ENCODE results near the gene PARP6.

The PARP6 gene

DNA sequence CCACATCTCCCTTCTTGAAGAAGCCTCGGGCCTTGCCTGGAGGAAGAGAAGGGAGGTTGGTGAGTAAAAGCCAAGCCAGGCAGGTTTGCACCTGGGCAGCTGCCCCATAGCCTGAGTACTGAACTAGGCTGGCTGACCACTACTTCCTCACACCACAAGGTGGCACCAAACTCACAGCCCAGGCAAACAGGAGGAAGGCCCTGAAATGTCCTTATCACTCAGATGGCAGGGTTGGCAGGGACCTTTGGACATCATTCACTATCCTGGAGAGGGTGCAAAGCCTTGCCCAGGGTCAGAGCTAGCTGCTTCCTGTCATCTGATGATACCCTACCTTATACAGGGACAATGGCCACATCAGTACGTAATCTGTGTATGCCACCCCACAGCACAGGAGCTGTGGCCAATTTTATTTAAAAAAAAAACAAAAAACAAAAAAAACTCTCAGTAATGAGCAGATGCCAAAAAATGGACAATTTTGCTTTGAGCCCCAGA is 72.6 kb downstream of the PARP6 start:
- no peak for DNase-seq (ENCODE audit: low read depth)

DNA sequence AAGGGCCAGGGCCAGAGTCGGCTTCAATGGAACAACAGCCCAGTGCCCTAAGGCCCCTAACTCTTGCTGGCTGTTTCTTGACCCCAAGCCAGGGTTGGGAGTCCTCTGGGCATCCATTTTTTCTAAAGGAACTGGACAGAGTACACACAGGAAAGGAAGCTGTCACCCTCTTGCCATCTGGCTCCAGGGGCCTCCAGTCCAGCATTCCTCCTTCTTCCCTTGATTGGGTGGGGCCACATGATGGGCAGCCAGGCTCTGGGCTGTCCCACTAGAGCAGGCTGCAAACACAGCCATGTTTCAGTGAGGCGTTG is 73.2 kb downstream of the PARP6 start:
- no peak for DNase-seq (ENCODE audit: low read depth)

DNA sequence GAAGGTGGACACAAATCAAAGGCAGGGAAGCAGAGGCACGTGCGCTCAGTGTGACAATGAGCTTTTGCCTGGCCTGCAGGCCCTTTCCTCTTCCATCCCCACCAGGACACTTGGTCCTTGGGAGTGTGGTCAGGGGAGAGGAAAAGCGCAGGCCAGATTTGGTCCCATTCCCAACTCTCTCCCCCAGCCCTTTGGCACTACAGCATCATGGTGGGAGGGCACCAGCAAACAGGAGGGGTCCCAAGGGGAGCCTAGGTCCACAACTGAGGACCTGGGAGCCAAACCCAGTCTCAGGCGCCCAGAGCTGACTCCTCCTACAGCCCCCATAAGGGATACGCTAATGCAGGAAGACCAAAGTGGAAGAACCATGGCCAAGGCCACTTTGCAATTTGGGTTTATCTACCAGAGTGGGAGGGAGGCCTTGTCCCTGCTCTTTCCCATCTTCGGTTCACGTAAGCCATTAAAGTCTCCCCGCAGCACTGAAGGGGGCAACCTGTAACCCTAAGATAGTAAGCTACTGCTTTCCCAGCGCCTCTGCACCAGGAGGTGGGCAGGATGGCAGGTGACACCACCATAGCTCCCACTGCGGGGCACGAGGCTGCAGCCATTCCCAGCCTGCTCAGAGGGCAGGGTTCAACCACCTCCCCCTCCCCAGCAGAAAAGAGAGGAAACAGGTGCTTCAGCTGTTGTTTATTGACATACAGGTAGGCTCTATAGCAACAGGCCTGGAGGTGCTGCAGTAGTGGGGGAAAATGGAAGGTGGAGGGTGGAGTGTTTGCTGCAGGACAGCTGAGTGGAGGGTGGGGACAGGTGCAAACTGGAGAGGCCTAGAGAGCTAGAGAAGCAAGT is 73.8 kb downstream of the PARP6 start:
- no peak for DNase-seq (ENCODE audit: low read depth)

DNA sequence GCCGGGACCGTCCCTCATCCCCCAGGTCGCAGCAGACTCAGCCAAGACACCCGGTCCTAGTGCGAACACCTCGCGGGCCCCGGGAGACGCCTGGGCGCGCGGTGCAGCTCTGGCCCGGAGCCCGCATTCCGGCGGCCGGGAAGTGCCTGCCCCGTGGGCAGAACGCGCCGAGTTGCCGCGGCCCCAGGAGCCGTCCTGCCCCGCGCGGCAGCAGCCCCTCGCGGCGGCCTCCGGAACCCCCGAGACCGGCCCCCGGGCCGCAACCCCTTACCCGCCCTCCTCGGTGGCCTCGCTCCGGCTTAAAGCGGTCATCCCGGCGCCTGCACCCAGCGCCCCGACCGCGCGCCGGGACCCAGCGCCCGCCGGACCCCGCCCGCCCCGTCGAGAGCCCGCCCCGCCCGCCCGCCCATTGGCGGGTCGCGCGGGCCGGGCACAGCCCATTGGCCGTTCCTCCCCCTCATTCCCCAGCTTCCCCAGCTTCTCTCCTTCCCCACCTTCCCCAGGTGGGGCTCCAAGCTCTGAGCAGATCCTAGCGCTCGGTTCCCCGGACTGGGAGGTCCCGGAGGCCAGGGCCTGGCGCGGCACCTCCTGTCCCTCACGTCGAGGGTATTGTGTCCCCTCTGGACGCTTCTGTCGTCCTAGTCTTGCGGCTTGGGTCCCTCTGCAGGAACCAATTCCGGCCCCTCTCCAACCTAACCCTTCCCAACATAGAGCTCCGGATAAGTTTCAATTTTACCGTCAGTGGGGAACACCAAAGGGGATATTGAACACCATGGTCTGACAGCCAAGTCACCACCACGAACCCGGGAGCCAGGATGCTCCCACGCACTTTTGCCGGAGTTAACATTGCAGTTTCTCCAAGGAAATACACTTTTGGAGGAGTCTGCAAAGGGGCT is 74.6 kb downstream of the PARP6 start, which contains the start of gene GRAMD2A:
Gene GRAMD2A, minus strand, starts transcription at position 328 of the 896 bp plus-strand sequence.
- no peak for DNase-seq (ENCODE audit: low read depth)

DNA sequence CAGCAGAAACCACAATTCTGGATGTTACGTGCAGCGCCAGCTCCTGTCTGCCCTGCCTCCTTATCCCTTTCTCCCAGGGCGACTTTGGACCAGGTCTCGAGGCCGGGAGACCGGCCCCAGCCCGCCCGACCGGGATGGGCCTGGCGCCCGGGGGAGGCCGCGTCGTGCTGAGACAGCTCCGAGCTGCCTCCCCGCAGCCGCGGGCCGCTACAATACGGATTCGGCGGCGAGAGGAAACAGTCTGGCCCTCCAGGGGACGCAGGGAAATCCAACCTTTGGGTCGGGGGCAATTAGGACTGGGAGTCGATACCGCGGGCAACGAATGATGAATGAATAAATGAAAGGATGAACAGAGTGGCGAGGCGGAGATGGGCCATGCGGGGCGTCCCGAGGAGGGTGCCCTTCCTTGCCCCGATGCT is 75.3 kb downstream of the PARP6 start:
- DNase-seq (ENCODE audit: low read depth), result no peak

DNA sequence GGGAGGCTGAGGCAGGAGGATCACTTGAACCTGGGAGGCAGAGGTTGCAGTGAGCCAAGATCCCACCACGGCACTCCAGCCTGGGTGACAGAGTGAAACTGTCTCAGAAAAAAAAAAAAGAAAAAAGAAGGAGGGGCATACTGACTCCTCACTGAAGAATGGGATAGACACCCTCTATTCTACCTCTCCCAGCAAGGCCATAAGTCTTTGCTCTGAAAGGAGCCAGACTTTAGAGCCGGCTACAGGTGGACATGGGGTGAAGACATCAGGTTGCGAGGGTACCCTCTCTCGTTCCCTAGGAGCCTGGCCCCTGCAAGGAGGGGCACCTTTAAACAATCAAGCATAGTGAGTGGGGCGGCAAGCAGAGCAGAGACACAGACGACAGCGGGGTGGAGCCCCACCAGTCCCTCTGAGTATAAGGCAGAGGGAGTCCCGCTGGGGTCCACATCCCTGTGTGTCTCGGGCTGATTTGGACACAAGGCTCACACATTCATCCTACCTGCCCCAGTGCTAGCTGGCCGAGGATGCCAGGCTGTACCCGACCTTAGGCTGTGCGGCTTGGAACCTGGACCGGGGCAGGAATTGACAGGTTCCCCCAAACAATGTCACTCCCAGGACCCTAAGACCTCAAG is 75.8 kb downstream of the PARP6 start:
- DNase-seq (ENCODE audit: low read depth), result no peak

DNA sequence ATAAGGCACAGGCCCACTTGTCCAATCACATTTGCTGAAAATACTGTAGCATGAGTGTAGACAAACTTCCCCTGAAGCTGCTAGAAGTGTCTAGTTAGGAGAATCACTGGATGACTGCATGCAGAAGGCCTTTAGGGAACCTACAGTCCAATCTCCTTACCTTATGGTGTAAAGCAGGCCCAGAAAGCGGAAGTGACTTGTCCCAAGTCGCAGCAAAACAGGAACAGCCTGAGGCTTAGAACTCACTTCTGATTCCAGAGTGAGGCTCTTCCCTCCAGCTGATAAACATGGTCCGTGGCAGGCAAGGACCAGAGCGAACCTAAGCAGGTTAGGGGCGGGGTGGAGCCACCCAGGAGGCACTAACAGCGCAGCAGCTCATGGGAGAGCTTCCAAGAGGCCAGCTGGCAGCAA is 77.2 kb downstream of the PARP6 start:
- no peak for DNase-seq (ENCODE audit: low read depth)

DNA sequence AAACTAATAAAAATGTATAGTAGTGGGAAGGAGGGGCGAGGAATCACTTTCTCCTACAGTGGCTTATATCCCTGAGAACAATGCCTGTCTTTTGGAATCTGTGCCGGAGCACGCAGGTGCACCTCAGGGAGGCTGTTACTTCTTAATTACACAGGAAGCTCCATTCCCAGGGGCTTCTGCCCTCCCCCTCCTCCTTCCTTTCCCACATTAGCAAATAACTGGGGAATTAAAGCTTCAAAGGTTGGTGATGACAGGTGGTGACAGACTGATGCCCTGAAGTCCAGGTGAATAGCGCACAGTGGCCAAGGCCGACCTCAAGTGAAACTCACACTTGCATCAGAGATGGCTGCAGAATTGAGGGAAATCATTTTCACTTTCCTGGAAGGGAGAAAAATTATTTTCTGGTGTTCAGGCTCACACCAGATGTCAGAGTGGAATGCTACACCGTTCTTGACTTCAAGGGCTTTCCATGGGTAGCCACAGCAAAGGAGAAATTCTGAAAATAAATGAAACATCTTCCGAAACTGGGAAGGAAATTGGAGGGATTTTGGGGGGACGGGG is 78.4 kb downstream of the PARP6 start:
- DNase-seq (ENCODE audit: low read depth), result no peak

DNA sequence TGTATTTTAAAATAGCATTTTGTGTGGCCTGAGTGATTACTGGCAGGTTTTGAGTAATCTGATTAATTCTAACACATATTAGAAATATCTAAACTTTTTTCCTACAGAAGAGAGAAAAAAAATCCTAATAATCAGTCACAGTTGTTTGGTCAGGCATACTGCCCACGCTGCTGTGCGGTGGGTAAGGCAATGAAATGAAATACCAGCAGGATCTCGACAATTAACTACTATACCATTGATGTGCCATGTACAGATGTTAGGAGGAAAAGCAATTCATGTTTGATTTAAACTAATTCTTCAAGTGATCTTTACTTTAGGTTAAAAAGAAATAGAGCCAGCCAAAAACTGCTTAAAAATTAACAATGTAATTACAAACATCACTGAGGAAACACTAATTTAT is 79.9 kb downstream of the PARP6 start:
- no peak for DNase-seq (ENCODE audit: low read depth)

Measured in non-pigmented ciliary epithelial cell (primary cell).